Activated CD8-positive, alpha-beta memory T cell treated with anti-CD3 and anti-CD28 coated beads, Interleukin-2, amount 50 U/mL, for 1 hour (primary cell): ENCODE results near the gene PHTF2.
"Not testable (repeated sequence)": the region's sequence is repeated elsewhere in the genome, so short reads cannot be mapped to it uniquely, and the experiment has no call there.

Experiments
- DNase-seq: peaks from one replicate; pipeline ENCODE4 v3.0.0-alpha.2; 2020; ENCODE audit errors: extremely low read depth

The PHTF2 gene

GRCh38 chr7:77830649-77831355 is 32.2 kb downstream of the PHTF2 start:
- no peak for DNase-seq

- DNase-seq = no peak
Observed at GRCh38 chr7:77831481-77831880, 32.9 kb downstream of the PHTF2 start.

DNA sequence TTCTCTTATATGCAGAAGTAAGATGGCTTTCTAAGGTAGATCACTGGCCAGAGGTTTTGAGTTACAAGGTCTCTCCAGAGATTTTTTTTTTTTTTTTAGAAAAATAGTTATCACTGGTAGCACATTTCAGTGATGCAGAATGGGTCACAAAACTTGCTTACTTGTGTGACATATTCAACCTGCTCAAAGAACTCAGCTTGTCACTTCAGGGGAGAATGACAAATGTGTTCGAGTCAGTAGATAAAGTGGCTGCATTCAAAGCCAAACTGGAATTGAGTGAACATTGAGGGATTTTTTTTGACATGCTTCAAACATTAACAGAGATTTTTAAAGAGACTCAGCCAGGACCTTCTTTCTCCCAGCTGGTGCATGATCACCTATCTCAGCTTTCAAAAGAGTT is 33.4 kb downstream of the PHTF2 start:
- DNase-seq = no peak

DNA sequence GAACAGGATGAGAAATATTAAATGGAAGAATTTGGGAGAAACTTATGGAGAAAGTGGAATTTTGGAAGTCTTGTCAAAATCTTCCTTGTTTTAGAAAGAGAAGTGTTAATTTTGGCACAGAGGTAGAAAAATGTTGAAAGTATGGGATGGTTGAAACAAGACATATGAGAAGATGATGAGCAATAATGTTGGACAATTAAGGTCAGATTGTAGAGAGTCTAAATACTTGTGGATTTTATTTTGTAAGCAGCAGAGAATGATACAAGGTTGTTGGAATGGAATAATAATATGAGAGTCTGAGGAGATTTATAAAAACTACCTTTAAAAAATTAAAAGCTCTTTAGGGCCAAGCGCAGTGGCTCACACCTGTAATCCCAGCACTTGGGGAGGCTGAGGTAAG is 34.6 kb downstream of the PHTF2 start:
- DNase-seq = no peak

- not testable (repeated sequence) for DNase-seq
Observed at GRCh38 chr7:77836425-77836824, 37.9 kb downstream of the PHTF2 start.

DNA sequence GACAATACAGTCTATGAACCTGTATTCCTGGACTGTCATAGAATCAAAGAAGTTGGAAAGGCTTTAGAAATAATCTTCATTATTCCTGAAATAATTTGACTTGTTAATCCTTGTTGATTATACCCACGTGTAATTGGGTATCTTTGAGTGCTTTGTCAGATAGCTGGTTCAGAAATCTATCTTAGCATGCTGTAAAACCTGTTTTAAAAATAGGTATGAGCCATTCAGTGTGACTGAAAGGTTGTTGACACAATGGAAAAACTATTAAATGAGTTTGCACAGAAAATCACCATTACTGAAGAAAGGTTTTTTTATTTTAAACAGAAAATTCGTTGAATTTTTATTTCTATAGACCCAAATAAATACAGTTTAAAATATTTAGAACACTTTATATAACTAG is 38.7 kb downstream of the PHTF2 start:
- DNase-seq = no peak

DNA sequence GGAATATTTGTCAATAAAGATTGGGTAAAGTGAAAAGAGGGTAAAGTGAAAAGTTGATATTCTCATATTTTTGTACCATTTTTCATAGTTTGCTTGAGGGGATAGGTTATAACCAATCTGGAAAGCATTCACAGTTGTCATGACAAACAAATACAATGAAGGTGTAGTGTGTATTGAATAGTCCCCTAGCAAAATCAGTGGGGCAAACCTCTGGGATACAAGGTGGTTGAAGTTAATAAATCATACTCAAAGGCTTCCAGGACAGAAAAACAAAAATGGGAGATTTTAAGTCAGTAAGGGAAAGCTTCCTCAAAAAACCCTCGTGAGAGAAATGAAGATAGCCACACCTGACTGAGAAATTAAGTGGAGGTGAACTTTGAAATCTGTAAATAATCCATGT is 39.4 kb downstream of the PHTF2 start:
- no peak for DNase-seq

- DNase-seq = no peak
Observed at GRCh38 chr7:77838929-77839491, 40.4 kb downstream of the PHTF2 start.

DNA sequence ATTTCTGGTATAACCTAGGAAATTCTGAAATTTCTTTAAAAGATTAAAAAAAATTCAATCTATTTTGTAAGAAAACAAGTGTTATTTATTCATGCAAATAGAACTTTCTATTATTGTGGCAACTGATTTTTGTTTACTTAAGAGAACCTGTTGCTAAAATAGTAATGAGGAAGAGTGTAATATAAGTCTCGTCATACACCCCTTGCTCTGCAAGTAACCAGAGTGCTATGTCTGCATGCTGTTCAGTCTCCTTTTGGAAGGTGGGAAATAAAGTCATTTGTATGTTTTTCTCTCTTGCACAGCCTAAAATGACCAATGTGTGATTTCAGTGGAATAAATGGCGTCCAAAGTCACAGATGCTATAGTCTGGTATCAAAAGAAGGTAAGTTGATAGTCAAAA is 41.3 kb downstream of the PHTF2 start:
- DNase-seq = no peak

DNA sequence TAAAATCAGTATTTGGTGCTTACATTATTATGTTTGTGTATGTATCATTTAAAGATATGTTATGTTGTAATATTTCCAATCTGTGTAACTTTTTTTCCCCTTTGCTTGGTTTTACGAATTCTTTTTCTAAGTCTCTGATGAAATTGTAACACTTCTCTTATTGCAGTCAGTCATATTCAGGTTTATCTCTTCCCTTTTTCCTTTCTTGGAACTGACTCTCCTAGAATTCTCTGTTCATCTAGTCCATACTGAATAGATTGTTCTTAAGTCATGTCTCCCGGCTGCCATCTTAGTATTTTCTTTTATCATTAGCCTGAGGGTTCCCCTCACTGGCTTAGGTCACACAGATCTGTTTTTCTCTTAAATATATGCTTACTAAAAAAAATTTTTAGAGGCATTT is 44.6 kb downstream of the PHTF2 start:
- no peak for DNase-seq

DNA sequence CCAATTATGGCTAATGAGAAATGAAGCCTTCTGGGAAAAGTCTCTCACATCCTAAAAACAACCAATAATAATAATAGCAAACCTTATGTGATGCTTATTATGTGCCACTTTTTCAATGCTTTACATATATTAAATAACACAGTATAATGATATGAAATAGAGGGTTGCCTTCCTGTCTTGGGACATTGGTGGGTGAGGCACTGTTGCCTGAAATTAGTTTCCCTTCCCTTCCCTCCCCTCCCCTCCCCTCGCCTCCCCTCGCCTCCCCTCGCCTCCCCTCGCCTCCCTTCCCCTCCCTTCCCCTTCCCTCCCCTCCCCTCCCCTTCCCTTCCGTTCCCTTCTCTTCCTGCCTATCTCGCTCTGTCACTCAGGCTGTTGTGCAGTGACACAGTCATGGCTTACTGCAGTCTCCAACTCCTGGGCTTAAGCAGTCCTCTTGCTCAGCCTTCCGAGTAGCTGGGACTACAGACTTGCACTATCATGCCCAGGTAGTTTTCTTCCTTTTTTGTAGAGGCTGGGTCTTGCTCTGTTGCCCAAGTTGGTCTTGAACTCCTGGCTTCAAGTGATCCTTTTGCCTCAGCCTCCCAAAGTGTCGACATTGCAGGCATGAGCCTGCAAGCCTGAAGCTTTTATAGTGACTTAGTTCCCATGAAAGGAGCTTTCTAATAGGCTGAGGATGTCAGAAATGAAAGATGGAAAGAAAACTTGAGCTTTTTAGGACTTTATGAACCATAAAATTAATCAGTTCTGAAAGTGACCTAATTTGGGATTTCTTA is 47.9 kb downstream of the PHTF2 start:
- no peak for DNase-seq

DNA sequence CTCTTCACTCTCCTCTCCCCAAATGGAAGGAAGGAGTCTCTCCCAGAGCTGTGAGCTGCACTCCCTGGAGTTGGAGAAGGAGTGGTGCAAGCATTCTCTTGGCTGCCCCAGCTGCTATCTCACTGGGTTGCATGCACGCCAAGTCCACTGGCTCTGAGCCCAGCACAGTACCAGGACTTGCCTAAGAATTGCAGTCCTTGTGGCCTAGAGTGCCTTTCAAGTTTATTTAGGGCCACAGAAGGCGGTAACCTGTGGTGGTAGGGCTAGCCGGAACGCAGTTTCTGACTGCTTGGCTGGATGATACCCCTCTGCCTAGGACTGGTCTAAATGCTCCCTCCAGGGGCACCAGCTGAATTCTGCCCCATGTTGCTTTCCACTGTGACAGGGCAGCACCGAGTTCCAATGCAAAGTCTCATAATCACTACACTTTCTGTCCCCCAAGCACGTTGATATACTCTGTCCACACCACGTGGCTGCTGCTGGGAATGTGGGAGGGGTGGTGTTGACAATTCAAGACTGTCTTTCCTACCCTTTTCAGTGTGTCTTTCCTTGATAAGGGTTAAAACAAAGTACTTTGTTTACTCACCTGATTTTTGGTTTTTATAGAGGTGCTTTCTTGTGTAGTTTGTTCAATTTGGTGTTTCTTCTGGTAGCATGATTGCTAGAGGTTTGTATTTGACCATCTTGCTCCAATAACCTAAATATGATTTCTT is 57.0 kb downstream of the PHTF2 start:
- no peak for DNase-seq

- no peak for DNase-seq
Observed at GRCh38 chr7:77858278-77858677, 59.7 kb downstream of the PHTF2 start.

DNA sequence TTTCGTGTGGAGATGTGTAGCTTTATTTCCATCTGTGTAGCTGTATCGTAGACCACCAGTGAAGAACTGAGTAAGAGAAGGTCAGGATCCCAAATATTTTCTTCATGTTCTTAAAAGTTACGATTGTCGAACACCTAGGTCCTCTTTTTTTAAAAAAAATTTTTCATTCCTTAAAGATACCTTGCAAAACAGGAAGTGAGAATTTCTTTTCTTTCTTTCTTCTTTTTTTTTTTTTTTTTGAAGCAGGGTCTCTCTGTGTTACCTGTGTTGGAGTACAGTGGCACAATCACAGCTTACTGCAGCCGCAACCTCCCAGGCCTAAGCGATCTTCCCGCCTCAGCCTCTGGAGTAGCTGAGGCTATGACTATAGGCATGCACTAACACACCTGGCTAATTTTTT is 60.8 kb downstream of the PHTF2 start:
- DNase-seq = no peak

GRCh38 chr7:77862691-77863090 is 64.1 kb downstream of the PHTF2 start:
- DNase-seq = no peak

GRCh38 chr7:77863860-77864259 is 65.3 kb downstream of the PHTF2 start:
- no peak for DNase-seq

DNA sequence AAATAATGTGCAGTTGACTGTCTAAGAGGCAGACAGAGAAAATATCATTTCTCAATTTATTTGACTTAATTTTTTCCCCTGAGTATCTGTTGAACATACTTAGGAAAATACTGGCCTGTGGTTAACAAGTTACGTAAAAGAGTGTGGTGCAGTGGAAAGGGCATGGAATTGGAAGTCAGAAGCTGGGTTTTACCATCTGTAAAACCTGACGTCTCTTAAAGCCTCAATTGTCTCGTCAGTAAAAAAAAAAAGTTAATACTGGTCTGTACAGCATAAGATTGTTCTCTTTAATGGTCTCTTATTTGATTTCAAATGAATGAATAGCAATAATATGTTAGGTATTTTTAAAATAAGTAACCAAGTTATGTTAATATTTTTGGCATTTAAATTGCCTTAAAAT is 67.8 kb downstream of the PHTF2 start:
- no peak for DNase-seq

DNA sequence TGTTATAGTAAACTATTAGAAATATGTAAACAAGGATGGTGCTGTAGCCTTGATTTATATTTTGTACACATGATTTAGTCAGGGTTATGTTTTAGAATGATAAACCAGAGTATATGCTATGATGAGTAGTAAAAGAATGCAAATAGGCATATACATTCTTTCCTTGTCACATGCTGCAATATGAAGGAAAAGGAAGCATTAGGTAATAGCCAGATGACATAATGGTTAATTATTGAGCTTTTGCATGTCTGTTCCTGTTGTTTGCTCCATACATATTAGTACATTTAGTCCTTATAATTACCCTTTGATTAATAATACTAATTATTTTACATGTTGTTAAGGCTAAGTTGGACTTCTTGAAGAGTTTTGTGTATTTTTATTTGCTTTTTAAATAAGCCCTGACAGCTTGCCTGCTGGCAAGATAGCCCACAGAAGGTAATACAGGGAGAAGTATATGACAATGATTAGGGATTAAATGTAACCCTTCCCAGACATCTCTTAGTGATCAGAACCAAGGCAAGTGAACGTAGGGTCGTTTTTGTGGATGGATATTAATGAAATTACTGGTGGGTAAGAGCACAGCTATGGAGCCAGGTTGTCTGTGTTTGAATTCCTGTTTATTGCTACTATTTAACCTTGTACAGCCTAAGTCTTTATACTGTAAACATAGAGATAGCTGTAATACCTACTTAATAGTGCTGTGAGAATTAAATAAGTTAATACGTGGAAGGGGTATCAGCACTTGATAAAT is 68.4 kb downstream of the PHTF2 start:
- no peak for DNase-seq

DNA sequence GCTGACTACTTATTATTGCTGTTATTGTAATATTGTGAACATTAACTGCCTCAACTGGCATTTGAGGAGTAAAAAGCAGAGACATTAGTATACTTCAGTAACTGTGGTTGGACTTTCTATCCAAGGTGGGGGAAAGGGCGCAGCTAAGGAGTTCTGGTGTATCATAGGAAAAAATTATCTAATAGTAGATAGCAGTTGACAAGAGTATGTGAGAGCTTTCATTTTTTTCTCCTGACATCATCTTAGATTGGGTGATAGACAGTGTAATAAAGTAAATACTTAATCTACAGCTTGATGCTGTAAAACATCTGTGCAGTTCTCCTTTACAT is 68.9 kb downstream of the PHTF2 start:
- DNase-seq = no peak

DNA sequence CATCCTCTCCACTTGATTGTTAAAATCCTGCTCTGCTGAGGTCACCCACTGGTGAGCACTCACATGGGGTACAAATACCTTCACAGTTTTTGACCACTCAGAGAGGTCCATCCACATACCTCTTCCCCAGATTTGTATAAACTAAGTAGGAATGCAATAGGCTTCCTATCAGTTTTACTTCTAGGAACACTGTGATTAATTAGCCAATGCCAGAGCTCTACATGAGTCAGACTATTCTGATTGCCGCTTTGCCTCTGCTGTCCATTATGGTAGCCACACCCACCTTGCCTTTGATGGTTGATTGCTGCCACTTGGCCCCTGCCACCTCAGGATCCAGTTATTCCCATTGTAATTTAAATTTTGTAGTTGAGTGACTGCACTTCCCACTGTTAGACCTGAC is 73.7 kb downstream of the PHTF2 start:
- DNase-seq = not testable (repeated sequence)

- not testable (repeated sequence) for DNase-seq
Observed at GRCh38 chr7:77873416-77874327, 75.1 kb downstream of the PHTF2 start.
